CD4-positive, alpha-beta T cell treated with Interleukin-4 for 1 hour (primary cell): ENCODE measurements around the gene CHST5.

Source experiments
- DNase-seq, 2 donors: peaks; one replicate each; pipeline ENCODE4 v3.0.0-alpha.2; 2020 to 2022

The CHST5 gene

GRCh38 chr16:75535901-75536300 lies at the start of gene CHST5:
Gene CHST5 (minus strand): TSS chr16:75536108. CDS start chr16:75530384, 5,724 bp downstream.
- no peak for DNase-seq

GRCh38 chr16:75584108-75584507 lies 48.2 kb upstream of the CHST5 start:
- DNase-seq, result no peak

GRCh38 chr16:75579281-75579834 lies 43.5 kb upstream of the CHST5 start:
- no peak for DNase-seq

GRCh38 chr16:75578725-75579124 lies 42.8 kb upstream of the CHST5 start:
- DNase-seq, result no peak

- DNase-seq, result no peak
Observed at GRCh38 chr16:75578212-75578611, 42.3 kb upstream of the CHST5 start.

- DNase-seq, result no peak
Observed at GRCh38 chr16:75576384-75576811, 40.5 kb upstream of the CHST5 start.

- no peak for DNase-seq
Observed at GRCh38 chr16:75575958-75576357, 40.0 kb upstream of the CHST5 start.

- no peak for DNase-seq
Observed at GRCh38 chr16:75573955-75574354, 38.0 kb upstream of the CHST5 start.

- DNase-seq, result no peak
Observed at GRCh38 chr16:75572864-75573542, 37.1 kb upstream of the CHST5 start.

- DNase-seq, result no peak
Observed at GRCh38 chr16:75570396-75571065, 34.6 kb upstream of the CHST5 start.

- DNase-seq, result no peak
Observed at GRCh38 chr16:75567911-75568310, 32.0 kb upstream of the CHST5 start.

GRCh38 chr16:75566758-75567255 lies 30.9 kb upstream of the CHST5 start:
- DNase-seq, result peak in 1 of 2 donors; percentile 34

GRCh38 chr16:75566040-75566757 lies 30.3 kb upstream of the CHST5 start, which contains the start of gene GABARAPL2:
Gene GABARAPL2 (plus strand): TSS chr16:75566379. CDS start chr16:75566487, 108 bp downstream.
- DNase-seq, result peak; percentile 91 to 93

GRCh38 chr16:75565640-75566039 lies 29.7 kb upstream of the CHST5 start:
- DNase-seq, result no peak

- no peak for DNase-seq
Observed at GRCh38 chr16:75559564-75560372, 23.9 kb upstream of the CHST5 start.

- DNase-seq, result no peak
Observed at GRCh38 chr16:75558846-75559401, 23.0 kb upstream of the CHST5 start.

GRCh38 chr16:75556431-75556950 lies 20.6 kb upstream of the CHST5 start:
- no peak for DNase-seq

- DNase-seq, result peak; percentile 97
Observed at GRCh38 chr16:75555707-75556430, 20.0 kb upstream of the CHST5 start, which contains the start of gene TMEM231. Gene TMEM231 (minus strand): TSS chr16:75556252. CDS start chr16:75556209, 43 bp downstream.

GRCh38 chr16:75555213-75555706 lies 19.4 kb upstream of the CHST5 start:
- no peak for DNase-seq

GRCh38 chr16:75552951-75553350 lies 17.0 kb upstream of the CHST5 start:
- DNase-seq, result no peak
